Neural progenitor cell (in vitro differentiated cells): ENCODE results near the gene EMILIN1. TPM values are rescaled to one million over a fixed set of nuclear protein-coding genes. Genes with fewer than 3 reads are reported as not detected.
A peak's percentile ranks its signal among the peaks of the same experiment; 100 is the strongest.

ENCODE experiments used
- DNase-seq: peaks from one replicate; pipeline ENCODE4 v3.0.0-alpha.2; 2016; ENCODE audit warnings: low spot score
- H2AFZ ChIP-seq: fragments of 200-600 bp; sonication (generic); replicated peaks from 2 replicates; pipeline ENCODE4 v1.6.1; 2016; ENCODE audit warnings: antibody characterized with exemption
- H3F3A ChIP-seq: fragments of 200-600 bp; sonication (generic); 2 replicates; pipeline ENCODE4 v1.6.1; 2016; ENCODE audit warnings: antibody characterized with exemption, low read depth
- H3K27ac ChIP-seq: fragments of 200-600 bp; sonication (generic); 2 replicates; pipeline ENCODE4 v1.5.1; 2016; ENCODE audit warnings: mild to moderate bottlenecking
- H3K27me3 ChIP-seq: fragments of 200-600 bp; sonication (generic); 2 replicates; pipeline ENCODE4 v1.6.1; 2016; ENCODE audit warnings: mild to moderate bottlenecking, moderate library complexity
- H3K36me3 ChIP-seq: fragments of 200-600 bp; sonication (generic); 2 replicates; pipeline ENCODE4 v1.5.1; 2016
- H3K4me1 ChIP-seq: fragments of 200-600 bp; sonication (generic); 2 replicates; pipeline ENCODE4 v1.6.1; 2016; ENCODE audit warnings: mixed run types
- H3K4me2 ChIP-seq: fragments of 200-600 bp; sonication (generic); 2 replicates; pipeline ENCODE4 v1.6.1; 2016
- H3K4me3 ChIP-seq: fragments of 200-600 bp; sonication (generic); 2 replicates; pipeline ENCODE4 v1.5.1; 2016
- H3K79me2 ChIP-seq: fragments of 200-600 bp; sonication (generic); 2 replicates; pipeline ENCODE4 v1.6.1; 2016; ENCODE audit warnings: low read depth
- H3K9ac ChIP-seq: fragments of 200-600 bp; sonication (generic); 2 replicates; pipeline ENCODE4 v1.6.1; 2016
- H3K9me3 ChIP-seq: fragments of 200-600 bp; sonication (generic); 2 replicates; pipeline ENCODE4 v1.5.1; 2016; ENCODE audit warnings: low read depth
- H4K20me1 ChIP-seq: fragments of 200-600 bp; sonication (generic); 2 replicates; pipeline ENCODE4 v1.6.1; 2016; ENCODE audit warnings: low read depth
- H3K27ac Mint-ChIP-seq: 3 replicates; pipeline ENCODE4 v1.8.0; 2021; ENCODE audit warnings: mixed read lengths
- H3K27me3 Mint-ChIP-seq: 2 replicates; pipeline ENCODE4 v1.8.0; 2022; ENCODE audit warnings: low read depth, mild to moderate bottlenecking, inconsistent platforms, moderate library complexity, mixed read lengths; ENCODE audit not compliant: insufficient read depth
- H3K36me3 Mint-ChIP-seq: 3 replicates; pipeline ENCODE4 v1.8.0; 2021; ENCODE audit warnings: mixed read lengths
- H3K4me1 Mint-ChIP-seq: 3 replicates; pipeline ENCODE4 v1.8.0; 2021; ENCODE audit warnings: mixed read lengths
- H3K4me3 Mint-ChIP-seq: 3 replicates; pipeline ENCODE4 v1.8.0; 2021; ENCODE audit warnings: mild to moderate bottlenecking, moderate library complexity, mixed read lengths
- H3K9me3 Mint-ChIP-seq: 3 replicates; pipeline ENCODE4 v1.8.0; 2020; ENCODE audit warnings: mixed read lengths
- CTCF ChIP-seq: fragments of 200-600 bp; sonication (generic); IDR thresholded peaks from 2 replicates; pipeline ENCODE4 v1.5.1; 2017; ENCODE audit warnings: antibody characterized with exemption, mild to moderate bottlenecking
- EZH2 ChIP-seq: fragments of 200-600 bp; sonication (generic); IDR thresholded peaks from 2 replicates; pipeline ENCODE4 v1.6.1; 2017; ENCODE audit warnings: antibody characterized with exemption, mild to moderate bottlenecking, moderate library complexity
- EZH2phosphoT487 ChIP-seq: fragments of 200-600 bp; sonication (generic); IDR thresholded peaks from 2 replicates; pipeline ENCODE4 v1.6.1; 2017; ENCODE audit warnings: antibody characterized with exemption
- total RNA-seq: library from RNA; depleted of rRNA; stranded (reverse); fragments of >200 nt; gene quantifications from 2 replicates; pipeline ENCODE4 v1.2.3, GENCODE V29; 2015; ENCODE audit warnings: low replicate concordance

Gene EMILIN1
- total RNA-seq, 1 donor from 2014 or later = 0.15 TPM

- H3K4me3 Mint-ChIP-seq = peak within 1 kb of the TSS; percentile 98
- TF ChIP-seq EZH2 = no peak
- no peak for TF ChIP-seq EZH2phosphoT487
- no peak for TF ChIP-seq CTCF
- H3K27ac Mint-ChIP-seq = peak within 1 kb of the TSS; percentile 98
- DNase-seq = peak; percentile 98
- Histone ChIP-seq H4K20me1 (peaks cover 6% of the 10 kb centered on the region), H3K4me1 (peaks cover 11% of the 10 kb centered on the region), H2AFZ (peak within 1 kb of the TSS; percentile 38), H3K36me3 (no peaks in the 10 kb centered on the region), H3F3A (peaks cover 28% of the 10 kb centered on the region), H3K27me3 (no peaks in the 10 kb centered on the region), H3K79me2 (peaks cover 20% of the 10 kb centered on the region), H3K9me3 (no peaks in the 10 kb centered on the region), H3K4me3 (peak within 1 kb of the TSS; percentile 62), H3K4me2 (peak within 1 kb of the TSS; percentile 89), H3K27ac (no peak within 1 kb of the TSS), H3K9ac (peak within 1 kb of the TSS; percentile 72)
- peaks cover 2% of the 10 kb centered on the region for H3K27me3 Mint-ChIP-seq
- no peaks in the 10 kb centered on the region for H3K9me3 Mint-ChIP-seq
- peaks cover 49% of the 10 kb centered on the region for H3K4me1 Mint-ChIP-seq
- peaks cover 27% of the 10 kb centered on the region for H3K36me3 Mint-ChIP-seq
Measured at GRCh38 chr2:27071277-27071989, 7.0 kb upstream of the EMILIN1 start, which contains the start of gene OST4. OST4 (minus strand) TSS chr2:27071654.

GRCh38 chr2:27071990-27072830 lies 6.2 kb upstream of the EMILIN1 start:
- peaks cover 2% of the 10 kb centered on the region for H3K27me3 Mint-ChIP-seq
- no peak overlapping the region for H3K27ac Mint-ChIP-seq
- TF ChIP-seq EZH2 (no peak), EZH2phosphoT487 (no peak), CTCF (no peak)
- Histone ChIP-seq H3K79me2 (peaks cover 20% of the 10 kb centered on the region), H4K20me1 (peaks cover 6% of the 10 kb centered on the region), H3K27ac (no peak overlapping the region), H3K36me3 (no peaks in the 10 kb centered on the region), H3K4me3 (peak overlapping the region; percentile 62), H3K4me2 (peak overlapping the region; percentile 84), H3K27me3 (no peaks in the 10 kb centered on the region), H3F3A (peaks cover 27% of the 10 kb centered on the region), H3K4me1 (peaks cover 11% of the 10 kb centered on the region), H3K9ac (no peak overlapping the region), H2AFZ (peak overlapping the region; percentile 51), H3K9me3 (no peaks in the 10 kb centered on the region)
- peaks cover 27% of the 10 kb centered on the region for H3K36me3 Mint-ChIP-seq
- H3K4me1 Mint-ChIP-seq = peaks cover 56% of the 10 kb centered on the region
- H3K9me3 Mint-ChIP-seq = no peaks in the 10 kb centered on the region
- H3K4me3 Mint-ChIP-seq = peak overlapping the region; percentile 92
- peak; percentile 69 for DNase-seq

- peaks cover 6% of the 10 kb centered on the region for H4K20me1 ChIP-seq
- peaks cover 60% of the 10 kb centered on the region for H3K4me1 Mint-ChIP-seq
Measured at GRCh38 chr2:27072920-27073319, 5.5 kb upstream of the EMILIN1 start.

More at GRCh38 chr2:27072920-27073319, 5.5 kb upstream of the EMILIN1 start:
- Histone ChIP-seq H3K4me1 (peaks cover 11% of the 10 kb centered on the region), H3K27ac (no peak overlapping the region), H3K4me2 (peak overlapping the region; percentile 84), H3K9ac (no peak overlapping the region), H3K79me2 (peaks cover 20% of the 10 kb centered on the region), H3K9me3 (no peaks in the 10 kb centered on the region), H3K4me3 (peak overlapping the region; percentile 62), H3F3A (peaks cover 27% of the 10 kb centered on the region), H3K36me3 (no peaks in the 10 kb centered on the region), H3K27me3 (no peaks in the 10 kb centered on the region), H2AFZ (peak overlapping the region; percentile 51)
- no peak for DNase-seq
- Mint-ChIP-seq H3K27ac (peak overlapping the region; percentile 83), H3K4me3 (peak overlapping the region; percentile 92), H3K27me3 (peaks cover 2% of the 10 kb centered on the region), H3K36me3 (peaks cover 22% of the 10 kb centered on the region), H3K9me3 (no peaks in the 10 kb centered on the region)
- no peak for TF ChIP-seq CTCF
- no peak for TF ChIP-seq EZH2
- TF ChIP-seq EZH2phosphoT487 = no peak
